B cell (primary cell): ENCODE results near the gene SRGAP1.

Experiments used
- EZH2 ChIP-seq: IDR thresholded peaks from 2 replicates; pipeline ENCODE4 v1.6.1; 2012; ENCODE audit warnings: borderline replicate concordance, low read depth, mild to moderate bottlenecking, moderate library complexity, low read length; ENCODE audit not compliant: insufficient read depth, poor library complexity, severe bottlenecking
- TF ChIP-seq, protein P1 (sequence below): fragments of 200-600 bp; IDR thresholded peaks from one replicate; pipeline ENCODE4 v1.8.0; 2022; ENCODE audit warnings: antibody characterized with exemption, mild to moderate bottlenecking

DNA sequence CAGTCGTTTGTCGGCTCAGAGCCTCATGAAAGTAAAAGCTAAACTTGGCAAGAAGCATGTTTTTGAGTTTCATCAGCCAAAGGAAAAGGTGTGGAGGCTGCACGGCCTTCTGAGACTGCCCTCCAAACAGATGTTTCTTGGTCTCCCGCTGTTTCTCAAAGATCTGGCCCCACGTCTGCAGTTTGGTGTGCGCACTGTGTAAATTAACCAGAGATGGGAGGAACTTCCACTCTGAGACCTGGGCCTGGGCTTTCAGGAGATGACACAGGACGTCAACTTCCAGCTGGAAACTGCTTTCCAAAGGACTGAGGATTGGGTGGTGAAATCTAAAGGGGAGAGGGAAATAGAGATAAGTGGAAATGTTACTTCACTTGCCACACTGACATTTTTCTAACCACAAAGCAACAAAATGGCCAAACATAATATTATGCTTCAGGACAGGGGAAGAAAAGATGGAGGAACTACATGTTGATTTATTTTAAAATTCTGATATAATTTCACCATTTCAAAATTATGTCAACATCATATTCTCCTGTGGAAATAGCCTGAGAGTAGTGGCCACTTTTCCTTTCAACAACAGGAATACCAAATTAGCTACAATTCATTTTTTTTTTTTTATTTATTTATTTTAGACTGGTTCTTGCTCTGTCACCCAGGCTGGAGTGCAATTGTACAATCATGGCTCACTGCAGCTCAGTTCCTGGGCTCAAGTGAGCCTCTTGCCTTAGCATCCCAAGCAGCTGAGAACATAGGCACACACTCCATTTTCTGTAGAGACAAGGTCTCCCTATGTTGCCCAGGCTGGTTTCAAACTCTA lies 350.0 kb downstream of the SRGAP1 start:
- TF ChIP-seq, protein P1, sequence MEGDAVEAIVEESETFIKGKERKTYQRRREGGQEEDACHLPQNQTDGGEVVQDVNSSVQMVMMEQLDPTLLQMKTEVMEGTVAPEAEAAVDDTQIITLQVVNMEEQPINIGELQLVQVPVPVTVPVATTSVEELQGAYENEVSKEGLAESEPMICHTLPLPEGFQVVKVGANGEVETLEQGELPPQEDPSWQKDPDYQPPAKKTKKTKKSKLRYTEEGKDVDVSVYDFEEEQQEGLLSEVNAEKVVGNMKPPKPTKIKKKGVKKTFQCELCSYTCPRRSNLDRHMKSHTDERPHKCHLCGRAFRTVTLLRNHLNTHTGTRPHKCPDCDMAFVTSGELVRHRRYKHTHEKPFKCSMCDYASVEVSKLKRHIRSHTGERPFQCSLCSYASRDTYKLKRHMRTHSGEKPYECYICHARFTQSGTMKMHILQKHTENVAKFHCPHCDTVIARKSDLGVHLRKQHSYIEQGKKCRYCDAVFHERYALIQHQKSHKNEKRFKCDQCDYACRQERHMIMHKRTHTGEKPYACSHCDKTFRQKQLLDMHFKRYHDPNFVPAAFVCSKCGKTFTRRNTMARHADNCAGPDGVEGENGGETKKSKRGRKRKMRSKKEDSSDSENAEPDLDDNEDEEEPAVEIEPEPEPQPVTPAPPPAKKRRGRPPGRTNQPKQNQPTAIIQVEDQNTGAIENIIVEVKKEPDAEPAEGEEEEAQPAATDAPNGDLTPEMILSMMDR, result no peak
- no peak for TF ChIP-seq EZH2
